Mesothelial cell of epicardium (in vitro differentiated cells): ENCODE measurements around the gene ATP6V1B1. TPM values are rescaled to one million over a fixed set of nuclear protein-coding genes. Genes with fewer than 3 reads are reported as not detected.

Experiments used
- DNase-seq, 2 experiments: peaks; one replicate each; pipeline ENCODE4 v3.0.0; 2021; ENCODE audit warnings: low spot score in 2 of 2; ENCODE audit not compliant: unreplicated experiment in 2 of 2
- H3K27ac Mint-ChIP-seq: 2 replicates; pipeline ENCODE4 v1.8.0; 2021; ENCODE audit warnings: mixed read lengths
- H3K27me3 Mint-ChIP-seq: 2 replicates; pipeline ENCODE4 v1.8.0; 2021; ENCODE audit warnings: low read depth, mixed read lengths
- H3K36me3 Mint-ChIP-seq: 2 replicates; pipeline ENCODE4 v1.8.0; 2021; ENCODE audit warnings: mixed read lengths
- H3K4me1 Mint-ChIP-seq: 2 replicates; pipeline ENCODE4 v1.8.0; 2021; ENCODE audit warnings: mixed read lengths
- H3K4me3 Mint-ChIP-seq: 2 replicates; pipeline ENCODE4 v1.8.0; 2021; ENCODE audit warnings: mild to moderate bottlenecking, moderate library complexity, mixed read lengths
- H3K9me3 Mint-ChIP-seq: 2 replicates; pipeline ENCODE4 v1.8.0; 2021; ENCODE audit warnings: mixed read lengths
- total RNA-seq: library from RNA; stranded (reverse); gene quantifications from 3 replicates; pipeline ENCODE4 v1.2.1, GENCODE V29; 2021
- TF ChIP-seq, protein P1 (sequence below): fragments of 200-600 bp; sonication (generic); IDR thresholded peaks from one replicate; pipeline ENCODE4 v1.5.0; 2021; ENCODE audit warnings: antibody characterized with exemption; ENCODE audit not compliant: unreplicated experiment

ATP6V1B1 gene
- total RNA-seq, 1 donor from 2014 or later, result not detected

GRCh38 chr2:70888923-70889715 lies 46.6 kb upstream of the ATP6V1B1 start:
- Mint-ChIP-seq H3K27me3 (peaks cover 98% of the 10 kb centered on the region), H3K36me3 (no peaks in the 10 kb centered on the region), H3K4me1 (peaks cover 21% of the 10 kb centered on the region), H3K27ac (no peak overlapping the region), H3K9me3 (no peaks in the 10 kb centered on the region), H3K4me3 (peak overlapping the region; percentile 43)
- TF ChIP-seq, protein P1, sequence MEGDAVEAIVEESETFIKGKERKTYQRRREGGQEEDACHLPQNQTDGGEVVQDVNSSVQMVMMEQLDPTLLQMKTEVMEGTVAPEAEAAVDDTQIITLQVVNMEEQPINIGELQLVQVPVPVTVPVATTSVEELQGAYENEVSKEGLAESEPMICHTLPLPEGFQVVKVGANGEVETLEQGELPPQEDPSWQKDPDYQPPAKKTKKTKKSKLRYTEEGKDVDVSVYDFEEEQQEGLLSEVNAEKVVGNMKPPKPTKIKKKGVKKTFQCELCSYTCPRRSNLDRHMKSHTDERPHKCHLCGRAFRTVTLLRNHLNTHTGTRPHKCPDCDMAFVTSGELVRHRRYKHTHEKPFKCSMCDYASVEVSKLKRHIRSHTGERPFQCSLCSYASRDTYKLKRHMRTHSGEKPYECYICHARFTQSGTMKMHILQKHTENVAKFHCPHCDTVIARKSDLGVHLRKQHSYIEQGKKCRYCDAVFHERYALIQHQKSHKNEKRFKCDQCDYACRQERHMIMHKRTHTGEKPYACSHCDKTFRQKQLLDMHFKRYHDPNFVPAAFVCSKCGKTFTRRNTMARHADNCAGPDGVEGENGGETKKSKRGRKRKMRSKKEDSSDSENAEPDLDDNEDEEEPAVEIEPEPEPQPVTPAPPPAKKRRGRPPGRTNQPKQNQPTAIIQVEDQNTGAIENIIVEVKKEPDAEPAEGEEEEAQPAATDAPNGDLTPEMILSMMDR, result no peak
- DNase-seq, result no peak

DNA sequence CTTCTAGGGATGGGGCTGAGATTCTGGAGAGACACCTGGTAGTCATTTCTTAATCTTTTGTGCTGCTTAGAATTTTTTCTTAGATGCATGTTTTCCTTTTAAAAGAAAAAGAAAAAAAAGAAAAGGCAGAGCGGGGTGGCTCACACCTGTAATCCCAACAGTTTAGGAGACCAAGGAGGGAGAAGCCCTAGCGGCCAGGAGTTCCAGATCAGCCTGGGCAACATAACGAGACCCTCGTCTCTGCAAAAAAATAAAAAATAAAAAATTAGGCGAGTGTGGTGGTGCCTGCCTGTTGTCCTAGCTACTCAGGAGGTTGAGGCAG lies 46.0 kb upstream of the ATP6V1B1 start:
- H3K4me3 Mint-ChIP-seq, result no peak overlapping the region
- peaks cover 98% of the 10 kb centered on the region for H3K27me3 Mint-ChIP-seq
- TF ChIP-seq, protein P1, result no peak
- H3K9me3 Mint-ChIP-seq, result no peaks in the 10 kb centered on the region
- no peak for DNase-seq
- peaks cover 21% of the 10 kb centered on the region for H3K4me1 Mint-ChIP-seq
- no peaks in the 10 kb centered on the region for H3K36me3 Mint-ChIP-seq
- H3K27ac Mint-ChIP-seq, result no peak overlapping the region

DNA sequence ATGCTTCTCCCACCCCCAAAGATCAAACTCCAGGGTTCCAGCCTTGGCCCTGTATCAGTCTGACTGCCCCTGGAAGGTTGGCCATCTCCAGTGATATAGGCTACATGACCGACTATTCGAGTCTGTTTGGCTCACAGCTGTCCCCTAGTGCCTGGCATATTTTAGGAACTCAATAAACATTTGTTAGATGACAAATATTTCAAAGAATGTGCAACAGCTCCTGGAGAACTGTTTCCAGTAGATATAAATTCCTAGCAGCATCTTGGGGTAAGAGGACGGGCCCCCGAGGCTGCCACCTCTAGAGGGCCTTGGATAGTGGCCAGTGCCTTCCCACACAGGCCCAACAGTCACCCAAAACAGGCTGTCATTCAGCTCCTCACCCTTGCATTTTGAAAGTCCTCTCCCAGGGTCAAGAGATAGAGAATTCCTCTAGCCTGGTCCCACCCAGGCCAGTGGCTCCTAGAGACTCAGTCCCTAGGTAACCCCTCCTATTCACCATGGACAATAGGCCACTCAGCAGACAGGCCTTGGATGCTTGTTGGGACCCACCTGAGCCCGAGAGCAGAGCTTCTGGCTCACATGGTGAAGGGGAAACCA lies 45.1 kb upstream of the ATP6V1B1 start:
- H3K4me3 Mint-ChIP-seq, result no peak overlapping the region
- H3K4me1 Mint-ChIP-seq, result peaks cover 21% of the 10 kb centered on the region
- no peak for DNase-seq

DNA sequence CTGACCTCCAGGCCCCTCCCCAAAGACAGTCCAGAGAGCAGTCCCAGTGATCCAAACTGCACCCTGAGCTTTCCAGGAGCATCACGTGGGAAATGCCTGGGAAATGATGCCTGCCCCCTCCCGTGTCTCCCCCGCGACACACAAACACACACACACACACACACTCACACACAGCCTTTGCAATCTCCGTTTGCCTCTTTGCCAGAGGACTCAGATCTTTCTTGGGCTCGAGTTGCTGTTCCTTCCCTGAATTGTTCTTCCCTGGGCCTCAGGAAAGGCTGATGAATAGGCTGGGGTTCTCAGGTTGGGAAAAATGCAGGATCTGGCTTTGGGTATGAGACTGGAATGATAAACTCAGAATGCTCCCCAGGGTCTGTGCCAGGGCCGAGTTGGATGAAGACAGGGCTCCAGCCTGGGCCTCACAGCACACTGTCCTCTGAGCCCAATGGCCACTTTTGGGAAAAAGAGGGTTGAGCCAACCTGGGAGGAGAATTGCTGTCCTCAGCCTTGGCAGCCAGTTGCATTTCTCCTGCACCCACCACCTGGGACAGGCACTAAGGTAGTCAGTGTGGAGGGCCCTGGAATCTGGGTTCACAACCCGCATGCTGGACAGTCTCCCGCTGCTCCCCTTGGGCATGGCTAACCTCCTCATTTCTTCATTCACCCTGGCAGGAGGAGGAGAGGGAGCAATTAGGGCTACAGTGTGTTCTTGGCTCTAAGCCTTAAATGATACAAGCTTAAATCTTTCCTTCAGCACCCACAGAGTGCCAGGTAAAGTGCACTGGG lies 43.9 kb upstream of the ATP6V1B1 start:
- peaks cover 21% of the 10 kb centered on the region for H3K4me1 Mint-ChIP-seq

More for the DNA sequence above, 45.1 kb upstream of the ATP6V1B1 start:
- TF ChIP-seq, protein P1, result no peak
- Mint-ChIP-seq H3K27me3 (peaks cover 99% of the 10 kb centered on the region), H3K9me3 (no peaks in the 10 kb centered on the region), H3K27ac (no peak overlapping the region), H3K36me3 (no peaks in the 10 kb centered on the region)

GRCh38 chr2:70892750-70893149 lies 43.0 kb upstream of the ATP6V1B1 start:
- Mint-ChIP-seq H3K27me3 (peaks cover 100% of the 10 kb centered on the region), H3K27ac (no peak overlapping the region), H3K4me1 (peaks cover 14% of the 10 kb centered on the region), H3K4me3 (no peak overlapping the region), H3K36me3 (no peaks in the 10 kb centered on the region), H3K9me3 (no peaks in the 10 kb centered on the region)
- TF ChIP-seq, protein P1, result no peak
- no peak for DNase-seq

More for the DNA sequence above, 43.9 kb upstream of the ATP6V1B1 start:
- no peaks in the 10 kb centered on the region for H3K36me3 Mint-ChIP-seq
- H3K27ac Mint-ChIP-seq, result no peak overlapping the region
- H3K27me3 Mint-ChIP-seq, result peaks cover 100% of the 10 kb centered on the region
- H3K9me3 Mint-ChIP-seq, result no peaks in the 10 kb centered on the region
- no peak overlapping the region for H3K4me3 Mint-ChIP-seq
- TF ChIP-seq, protein P1, result no peak
- no peak for DNase-seq
